ENCODE measurements around the gene SUV39H2.

The SUV39H2 gene

GRCh38 chr10:14949291-14949690 lies 70.6 kb downstream of the SUV39H2 start:
- WGBS (ENCODE audit: insufficient coverage, insufficient read length) = no CpG with 5 or more reads among the region's 5 CpGs
- H3K36me3 ChIP-seq (ENCODE audit: control insufficient read depth, insufficient read depth, low read length) = peaks cover 4% of the 10 kb centered on the region; the same call in 1 of the 2 replicates

GRCh38 chr10:14952851-14953423 lies 74.3 kb downstream of the SUV39H2 start:
- H3K4me3 ChIP-seq (ENCODE audit: low read length) = peak overlapping the region; percentile 41; the same call in 1 of the 2 replicates
- WGBS (ENCODE audit: insufficient coverage, insufficient read length) = no CpG with 5 or more reads among the region's 10 CpGs
- no peaks in the 10 kb centered on the region; the same call in 1 of the 2 replicates for H3K36me3 ChIP-seq (ENCODE audit: control insufficient read depth, insufficient read depth, low read length)
- DNase-seq (ENCODE audit: low read depth, low spot score) = no peak
- H3K4me1 ChIP-seq (ENCODE audit: control insufficient read depth, insufficient read depth, low read length) = no peaks in the 10 kb centered on the region
- H3K9me3 ChIP-seq (ENCODE audit: control insufficient read depth, insufficient read depth, low read length) = no peaks in the 10 kb centered on the region
- H3K27me3 ChIP-seq (ENCODE audit: control insufficient read depth, insufficient read depth, low read length) = no peaks in the 10 kb centered on the region
- no peak overlapping the region for H3K27ac ChIP-seq (ENCODE audit: low read length)

More at GRCh38 chr10:14949291-14949690, 70.6 kb downstream of the SUV39H2 start:
- Histone ChIP-seq H3K27me3 (ENCODE audit: control insufficient read depth, insufficient read depth, low read length) (no peaks in the 10 kb centered on the region), H3K9me3 (ENCODE audit: control insufficient read depth, insufficient read depth, low read length) (no peaks in the 10 kb centered on the region), H3K4me1 (ENCODE audit: control insufficient read depth, insufficient read depth, low read length) (no peaks in the 10 kb centered on the region), H3K27ac (ENCODE audit: low read length) (no peak overlapping the region), H3K4me3 (ENCODE audit: low read length) (no peak overlapping the region)
- DNase-seq (ENCODE audit: low read depth, low spot score) = no peak

- no peak for DNase-seq (ENCODE audit: low read depth, low spot score)
- Histone ChIP-seq H3K4me3 (ENCODE audit: low read length) (peak overlapping the region; percentile 41; the same call in 1 of the 2 replicates), H3K27ac (ENCODE audit: low read length) (no peak overlapping the region), H3K9me3 (ENCODE audit: control insufficient read depth, insufficient read depth, low read length) (no peaks in the 10 kb centered on the region), H3K27me3 (ENCODE audit: control insufficient read depth, insufficient read depth, low read length) (no peaks in the 10 kb centered on the region), H3K4me1 (ENCODE audit: control insufficient read depth, insufficient read depth, low read length) (no peaks in the 10 kb centered on the region), H3K36me3 (ENCODE audit: control insufficient read depth, insufficient read depth, low read length) (no peaks in the 10 kb centered on the region; the same call in 1 of the 2 replicates)
- WGBS (ENCODE audit: insufficient coverage, insufficient read length) = no CpG with 5 or more reads among the region's 32 CpGs
Measured at GRCh38 chr10:14953424-14954000, 74.8 kb downstream of the SUV39H2 start.
